Measurements from ENCODE around the gene SPESP1.
"Not testable (repeated sequence)": the region's sequence is repeated elsewhere in the genome, so short reads cannot be mapped to it uniquely, and the experiment has no call there.

The SPESP1 gene

DNA sequence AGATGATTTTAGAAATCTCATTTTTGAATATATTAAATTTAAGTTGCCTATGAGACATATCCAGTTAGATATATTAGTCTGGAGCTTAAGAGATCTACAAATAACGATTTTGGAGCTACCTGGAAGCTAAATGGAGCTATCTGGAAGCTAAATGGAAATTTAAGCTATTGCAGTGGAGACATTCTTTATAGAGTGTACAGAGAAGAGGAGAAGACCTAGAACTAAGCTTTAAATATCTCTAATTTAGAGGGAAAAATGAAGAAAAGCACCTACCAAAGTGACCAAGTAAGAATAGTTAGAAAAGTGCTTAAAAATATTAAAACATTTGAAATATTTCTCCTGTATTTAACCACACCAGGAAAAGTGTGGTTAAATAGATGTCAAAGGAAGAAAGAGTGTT, 28.3 kb downstream of the SPESP1 start:
- no peak for DNase-seq (ENCODE audit: extremely low read depth, low read depth)
- TF ChIP-seq, protein P1, sequence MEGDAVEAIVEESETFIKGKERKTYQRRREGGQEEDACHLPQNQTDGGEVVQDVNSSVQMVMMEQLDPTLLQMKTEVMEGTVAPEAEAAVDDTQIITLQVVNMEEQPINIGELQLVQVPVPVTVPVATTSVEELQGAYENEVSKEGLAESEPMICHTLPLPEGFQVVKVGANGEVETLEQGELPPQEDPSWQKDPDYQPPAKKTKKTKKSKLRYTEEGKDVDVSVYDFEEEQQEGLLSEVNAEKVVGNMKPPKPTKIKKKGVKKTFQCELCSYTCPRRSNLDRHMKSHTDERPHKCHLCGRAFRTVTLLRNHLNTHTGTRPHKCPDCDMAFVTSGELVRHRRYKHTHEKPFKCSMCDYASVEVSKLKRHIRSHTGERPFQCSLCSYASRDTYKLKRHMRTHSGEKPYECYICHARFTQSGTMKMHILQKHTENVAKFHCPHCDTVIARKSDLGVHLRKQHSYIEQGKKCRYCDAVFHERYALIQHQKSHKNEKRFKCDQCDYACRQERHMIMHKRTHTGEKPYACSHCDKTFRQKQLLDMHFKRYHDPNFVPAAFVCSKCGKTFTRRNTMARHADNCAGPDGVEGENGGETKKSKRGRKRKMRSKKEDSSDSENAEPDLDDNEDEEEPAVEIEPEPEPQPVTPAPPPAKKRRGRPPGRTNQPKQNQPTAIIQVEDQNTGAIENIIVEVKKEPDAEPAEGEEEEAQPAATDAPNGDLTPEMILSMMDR (IDR thresholded peaks at IDR 0.05; ENCODE audit: low read depth, low read length): no peak

DNA sequence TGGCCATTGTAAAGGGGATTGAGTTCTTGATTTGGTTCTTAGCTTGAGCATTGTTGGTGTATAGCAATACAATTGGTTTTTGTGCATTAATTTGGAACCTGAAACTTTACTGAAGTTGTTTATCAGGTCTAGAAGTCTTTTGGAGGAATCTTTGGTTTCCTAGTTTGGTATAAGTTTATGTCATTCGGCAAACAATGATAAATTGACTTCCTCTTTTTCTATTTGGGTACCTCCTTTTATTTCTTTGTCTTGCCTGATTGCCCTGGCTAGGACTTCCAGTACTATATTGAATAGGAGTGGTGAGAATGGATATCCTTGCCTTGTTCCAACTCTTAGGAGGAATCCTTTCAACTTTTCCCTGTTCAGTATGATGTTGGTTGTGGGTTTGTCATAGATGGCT, 32.1 kb downstream of the SPESP1 start:
- DNase-seq (ENCODE audit: extremely low read depth, low read depth): no peak
- TF ChIP-seq, protein P1 (IDR thresholded peaks at IDR 0.05; ENCODE audit: low read depth, low read length): no peak

GRCh38 chr15:68963719-68964118, 33.4 kb downstream of the SPESP1 start:
- not testable (repeated sequence) for DNase-seq (ENCODE audit: extremely low read depth, low read depth)

GRCh38 chr15:68966996-68967395, 36.7 kb downstream of the SPESP1 start:
- TF ChIP-seq, protein P1 (IDR thresholded peaks at IDR 0.05; ENCODE audit: low read depth, low read length): no peak
- no peak for DNase-seq (ENCODE audit: extremely low read depth, low read depth)

GRCh38 chr15:68967948-68968347, 37.6 kb downstream of the SPESP1 start:
- no peak for DNase-seq (ENCODE audit: extremely low read depth, low read depth)
- TF ChIP-seq, protein P1 (IDR thresholded peaks at IDR 0.05; ENCODE audit: low read depth, low read length): no peak

GRCh38 chr15:68969298-68969697, 39.0 kb downstream of the SPESP1 start:
- TF ChIP-seq, protein P1 (IDR thresholded peaks at IDR 0.05; ENCODE audit: low read depth, low read length): no peak
- no peak for DNase-seq (ENCODE audit: extremely low read depth, low read depth)

- DNase-seq (ENCODE audit: extremely low read depth, low read depth): no peak
- TF ChIP-seq, protein P1 (IDR thresholded peaks at IDR 0.05; ENCODE audit: low read depth, low read length): no peak
These were observed 42.1 kb downstream of the SPESP1 start for GRCh38 chr15:68972201-68973065.

- DNase-seq (ENCODE audit: extremely low read depth, low read depth): not testable (repeated sequence)
These were observed 45.4 kb downstream of the SPESP1 start for GRCh38 chr15:68975651-68976160.

DNA sequence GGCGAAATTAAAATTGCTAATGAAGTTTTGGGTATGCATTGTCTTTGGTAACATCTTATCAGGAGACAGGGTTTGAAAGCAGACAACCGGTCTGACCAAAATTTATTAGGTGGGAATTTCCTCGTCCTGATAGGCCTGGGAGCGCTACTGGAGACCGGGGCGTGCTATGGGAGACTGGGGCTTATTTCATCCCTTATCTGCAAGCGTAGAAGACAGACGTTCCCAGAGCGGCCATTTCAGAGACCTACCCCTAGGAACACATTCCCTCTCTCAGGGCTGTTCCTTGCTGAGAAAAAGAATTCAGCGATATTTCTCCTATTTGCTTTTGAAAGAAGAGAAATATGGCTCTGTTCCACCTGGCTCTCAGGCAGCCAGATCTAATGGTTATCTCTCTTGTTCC, 47.1 kb downstream of the SPESP1 start:
- DNase-seq (ENCODE audit: extremely low read depth, low read depth): not testable (repeated sequence)

All from AG09319 (cell line).